Ovary (tissue), 3 donors: ENCODE results near the gene SH3PXD2A.

Experiments used
- EP300 ChIP-seq: sonication (generic); formaldehyde crosslinking; IDR thresholded peaks from one replicate; pipeline ENCODE4 v1.6.1; 2017; ENCODE audit warnings: antibody characterized with exemption
- TF ChIP-seq, protein P1 (sequence below), 3 donors: fragments of 450-650 bp in 2 of 3; fragments of 200-600 bp in 1 of 3; IDR thresholded peaks; one replicate each; pipeline versions ENCODE4 v1.5.1 to v1.8.0; 2016 to 2022; ENCODE audit warnings: antibody characterized with exemption in 3 of 3, mild to moderate bottlenecking in 1 of 3
- donor health status: DM: no; HTN: no; CAD: no.

DNA sequence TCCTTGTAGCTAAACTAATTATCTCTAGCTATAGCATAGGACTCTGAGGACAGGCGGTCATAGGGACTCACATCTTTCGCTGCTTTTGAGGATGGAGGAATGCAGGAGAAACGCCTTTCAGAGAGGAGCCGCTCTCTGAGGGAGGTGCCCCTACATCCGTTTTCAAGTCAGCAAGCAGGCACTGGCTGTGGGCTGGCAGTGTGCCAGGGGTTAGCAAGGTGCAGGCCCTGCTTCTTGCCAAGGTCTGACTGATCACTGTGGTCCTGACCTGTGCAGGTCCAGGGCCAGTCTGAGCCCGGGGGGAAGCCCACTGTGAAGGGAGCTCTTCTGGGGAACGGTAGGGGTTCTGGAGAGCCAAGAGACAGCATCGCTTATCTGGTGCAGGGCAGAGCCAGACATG is 89.4 kb downstream of the SH3PXD2A start:
- TF ChIP-seq, protein P1, sequence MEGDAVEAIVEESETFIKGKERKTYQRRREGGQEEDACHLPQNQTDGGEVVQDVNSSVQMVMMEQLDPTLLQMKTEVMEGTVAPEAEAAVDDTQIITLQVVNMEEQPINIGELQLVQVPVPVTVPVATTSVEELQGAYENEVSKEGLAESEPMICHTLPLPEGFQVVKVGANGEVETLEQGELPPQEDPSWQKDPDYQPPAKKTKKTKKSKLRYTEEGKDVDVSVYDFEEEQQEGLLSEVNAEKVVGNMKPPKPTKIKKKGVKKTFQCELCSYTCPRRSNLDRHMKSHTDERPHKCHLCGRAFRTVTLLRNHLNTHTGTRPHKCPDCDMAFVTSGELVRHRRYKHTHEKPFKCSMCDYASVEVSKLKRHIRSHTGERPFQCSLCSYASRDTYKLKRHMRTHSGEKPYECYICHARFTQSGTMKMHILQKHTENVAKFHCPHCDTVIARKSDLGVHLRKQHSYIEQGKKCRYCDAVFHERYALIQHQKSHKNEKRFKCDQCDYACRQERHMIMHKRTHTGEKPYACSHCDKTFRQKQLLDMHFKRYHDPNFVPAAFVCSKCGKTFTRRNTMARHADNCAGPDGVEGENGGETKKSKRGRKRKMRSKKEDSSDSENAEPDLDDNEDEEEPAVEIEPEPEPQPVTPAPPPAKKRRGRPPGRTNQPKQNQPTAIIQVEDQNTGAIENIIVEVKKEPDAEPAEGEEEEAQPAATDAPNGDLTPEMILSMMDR (IDR thresholded peaks at IDR 0.05): no peak
- TF ChIP-seq EP300: no peak
